Nephron progenitor cell (in vitro differentiated cells): ENCODE data around the gene TAGLN2.

ENCODE experiments used
- DNase-seq: peaks from one replicate; pipeline ENCODE4 v3.0.0; 2021
- H3K27ac Mint-ChIP-seq: 2 replicates; pipeline ENCODE4 v1.8.0; 2021; ENCODE audit warnings: mild to moderate bottlenecking, moderate library complexity, mixed read lengths
- H3K27me3 Mint-ChIP-seq: 2 replicates; pipeline ENCODE4 v1.8.0; 2021; ENCODE audit warnings: mild to moderate bottlenecking, low read depth, mixed read lengths; ENCODE audit not compliant: poor library complexity
- H3K36me3 Mint-ChIP-seq: 2 replicates; pipeline ENCODE4 v1.8.0; 2021; ENCODE audit warnings: low read depth, mixed read lengths
- H3K4me1 Mint-ChIP-seq: 2 replicates; pipeline ENCODE4 v1.8.0; 2021; ENCODE audit warnings: mixed read lengths
- H3K4me3 Mint-ChIP-seq: 2 replicates; pipeline ENCODE4 v1.8.0; 2021; ENCODE audit warnings: mild to moderate bottlenecking, moderate library complexity, mixed read lengths
- H3K9me3 Mint-ChIP-seq: 2 replicates; pipeline ENCODE4 v1.8.0; 2021; ENCODE audit warnings: mild to moderate bottlenecking, moderate library complexity, mixed read lengths
- TF ChIP-seq, protein P1 (sequence below): fragments of 200-600 bp; sonication (generic); IDR thresholded peaks from 2 replicates; pipeline ENCODE4 v1.5.0; 2021; ENCODE audit warnings: antibody characterized with exemption

TAGLN2 gene

GRCh38 chr1:159935719-159936272 lies 10.5 kb upstream of the TAGLN2 start:
- Mint-ChIP-seq H3K36me3 (peaks cover 46% of the 10 kb centered on the region), H3K27ac (no peak overlapping the region), H3K4me1 (peaks cover 35% of the 10 kb centered on the region), H3K27me3 (peaks cover 9% of the 10 kb centered on the region), H3K9me3 (no peaks in the 10 kb centered on the region), H3K4me3 (no peak overlapping the region)
- DNase-seq: no peak
- TF ChIP-seq, protein P1, sequence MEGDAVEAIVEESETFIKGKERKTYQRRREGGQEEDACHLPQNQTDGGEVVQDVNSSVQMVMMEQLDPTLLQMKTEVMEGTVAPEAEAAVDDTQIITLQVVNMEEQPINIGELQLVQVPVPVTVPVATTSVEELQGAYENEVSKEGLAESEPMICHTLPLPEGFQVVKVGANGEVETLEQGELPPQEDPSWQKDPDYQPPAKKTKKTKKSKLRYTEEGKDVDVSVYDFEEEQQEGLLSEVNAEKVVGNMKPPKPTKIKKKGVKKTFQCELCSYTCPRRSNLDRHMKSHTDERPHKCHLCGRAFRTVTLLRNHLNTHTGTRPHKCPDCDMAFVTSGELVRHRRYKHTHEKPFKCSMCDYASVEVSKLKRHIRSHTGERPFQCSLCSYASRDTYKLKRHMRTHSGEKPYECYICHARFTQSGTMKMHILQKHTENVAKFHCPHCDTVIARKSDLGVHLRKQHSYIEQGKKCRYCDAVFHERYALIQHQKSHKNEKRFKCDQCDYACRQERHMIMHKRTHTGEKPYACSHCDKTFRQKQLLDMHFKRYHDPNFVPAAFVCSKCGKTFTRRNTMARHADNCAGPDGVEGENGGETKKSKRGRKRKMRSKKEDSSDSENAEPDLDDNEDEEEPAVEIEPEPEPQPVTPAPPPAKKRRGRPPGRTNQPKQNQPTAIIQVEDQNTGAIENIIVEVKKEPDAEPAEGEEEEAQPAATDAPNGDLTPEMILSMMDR: no peak

DNA sequence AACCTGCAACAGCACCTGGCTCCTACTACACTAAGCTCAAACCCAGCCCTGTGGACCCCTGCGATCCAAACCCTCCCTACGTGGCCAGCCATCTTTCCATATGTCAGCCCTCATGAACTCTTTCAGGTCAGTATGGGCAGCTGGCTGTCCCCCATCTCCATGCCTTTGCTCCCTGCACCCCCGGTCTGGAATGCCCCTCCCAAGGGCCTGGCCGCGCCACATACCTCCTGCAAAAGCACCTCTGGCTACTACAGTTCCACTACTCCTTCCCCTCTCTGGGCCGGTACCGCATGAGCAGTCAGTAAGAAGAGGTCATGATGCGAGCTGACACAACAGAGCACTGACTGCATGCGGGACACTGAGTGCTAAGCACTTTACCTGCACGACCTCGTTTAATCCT lies 10.0 kb upstream of the TAGLN2 start:
- Mint-ChIP-seq H3K36me3 (peaks cover 48% of the 10 kb centered on the region), H3K9me3 (no peaks in the 10 kb centered on the region), H3K4me3 (no peak overlapping the region), H3K27me3 (peaks cover 10% of the 10 kb centered on the region), H3K4me1 (peaks cover 30% of the 10 kb centered on the region), H3K27ac (no peak overlapping the region)
- TF ChIP-seq, protein P1: no peak
- DNase-seq: no peak

DNA sequence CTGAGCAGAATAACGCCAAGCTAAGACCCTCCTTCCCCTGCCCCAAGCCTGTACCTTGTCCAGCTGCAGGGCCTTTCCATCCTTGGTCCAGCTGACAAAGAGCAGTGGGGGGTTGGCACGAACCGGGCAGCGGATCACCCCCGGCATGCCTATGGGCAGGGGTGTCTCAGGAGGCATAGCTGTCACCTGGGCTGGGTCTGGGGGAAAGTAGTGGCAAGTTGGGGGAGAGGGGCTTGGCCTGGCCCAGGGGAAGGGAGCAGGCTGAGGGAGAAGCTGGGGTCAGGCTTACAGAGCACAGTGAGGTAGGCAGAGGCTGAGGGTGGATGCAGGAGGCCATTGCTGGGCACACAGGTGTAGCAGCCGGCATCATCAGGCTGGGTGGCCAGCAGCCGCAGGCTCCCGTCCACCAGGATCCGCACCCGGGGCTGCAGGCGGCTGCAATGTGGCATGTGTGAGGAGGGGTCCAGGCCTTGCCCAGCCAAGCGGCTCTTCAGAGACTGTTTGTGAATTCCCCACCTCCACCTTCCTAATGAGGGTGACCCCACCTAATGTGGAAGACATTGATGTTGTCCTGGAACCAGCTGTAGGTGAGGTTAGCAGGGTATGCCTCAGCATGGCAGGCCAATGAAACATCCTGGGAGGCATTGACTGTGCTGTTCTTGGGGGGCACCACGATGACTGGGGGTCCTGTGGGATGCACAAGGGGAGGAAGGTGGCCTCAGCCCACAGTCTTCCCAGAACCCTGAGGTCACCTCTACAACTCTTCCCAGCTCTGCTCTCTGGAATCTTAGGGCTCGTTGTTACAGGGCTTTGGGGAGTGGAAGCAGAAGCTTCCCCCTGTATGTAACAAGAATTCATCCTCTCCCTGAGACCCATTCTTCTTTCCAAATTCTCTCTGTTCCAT lies 9.1 kb upstream of the TAGLN2 start:
- H3K36me3 Mint-ChIP-seq: peaks cover 42% of the 10 kb centered on the region
- TF ChIP-seq, protein P1: no peak
- H3K9me3 Mint-ChIP-seq: no peaks in the 10 kb centered on the region
- no peak overlapping the region for H3K4me3 Mint-ChIP-seq
- no peak for DNase-seq
- peaks cover 28% of the 10 kb centered on the region for H3K4me1 Mint-ChIP-seq
- peaks cover 10% of the 10 kb centered on the region for H3K27me3 Mint-ChIP-seq
- H3K27ac Mint-ChIP-seq: no peak overlapping the region

GRCh38 chr1:159933347-159933746 lies 8.0 kb upstream of the TAGLN2 start:
- peaks cover 21% of the 10 kb centered on the region for H3K4me1 Mint-ChIP-seq
- H3K4me3 Mint-ChIP-seq: no peak overlapping the region
- TF ChIP-seq, protein P1: no peak
- H3K9me3 Mint-ChIP-seq: no peaks in the 10 kb centered on the region
- DNase-seq: no peak
- H3K27me3 Mint-ChIP-seq: peaks cover 10% of the 10 kb centered on the region
- peak overlapping the region; percentile 7 for H3K27ac Mint-ChIP-seq
- H3K36me3 Mint-ChIP-seq: peaks cover 49% of the 10 kb centered on the region

DNA sequence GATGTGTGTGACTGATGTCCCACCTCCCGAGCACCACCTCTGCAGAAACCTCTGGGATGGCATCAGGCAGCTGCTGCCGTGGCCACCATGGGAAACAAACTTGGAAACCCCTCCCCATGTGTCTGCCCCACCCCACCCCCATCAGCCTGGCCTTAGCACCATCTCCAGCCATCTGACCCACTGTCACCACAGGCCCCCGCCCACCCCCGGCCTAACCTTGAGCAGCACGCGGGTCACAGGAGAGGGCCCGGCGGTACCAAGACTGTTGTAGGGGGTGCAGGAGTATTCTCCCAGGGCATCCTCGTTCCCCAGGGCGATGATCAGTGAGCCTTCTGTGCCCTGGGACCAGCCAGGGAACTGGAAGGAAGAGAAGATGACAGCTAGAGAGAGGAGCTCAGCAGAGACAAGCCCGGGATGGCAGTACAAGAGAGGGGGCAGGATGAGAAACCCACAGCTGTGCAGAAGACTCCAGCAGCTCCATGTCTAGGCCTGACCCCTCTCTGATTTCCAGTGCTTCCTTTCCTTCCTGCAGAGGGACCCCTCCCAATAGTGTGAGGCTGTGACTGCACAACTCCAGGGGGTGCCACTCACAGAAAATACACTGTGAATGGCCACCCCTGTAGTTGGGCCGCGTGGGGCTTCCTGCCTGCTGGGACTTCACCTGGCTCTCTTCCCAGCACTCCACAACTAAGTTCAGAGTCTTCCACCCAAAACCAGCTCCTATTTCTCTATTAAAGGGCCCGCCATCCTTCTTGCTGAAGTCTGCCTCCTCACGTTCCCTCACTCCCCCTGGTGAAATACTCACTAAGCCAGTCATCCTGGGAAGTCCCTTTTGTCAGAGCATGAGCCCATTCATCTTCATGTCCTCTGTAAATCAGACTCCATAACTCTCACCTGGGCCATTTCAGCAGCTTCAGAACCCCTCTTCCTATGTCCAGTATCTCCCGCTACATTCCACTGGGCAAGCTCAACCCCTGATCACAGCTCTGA lies 7.3 kb upstream of the TAGLN2 start:
- Mint-ChIP-seq H3K4me3 (no peak overlapping the region), H3K27me3 (peaks cover 10% of the 10 kb centered on the region), H3K27ac (no peak overlapping the region), H3K9me3 (no peaks in the 10 kb centered on the region), H3K4me1 (peaks cover 13% of the 10 kb centered on the region), H3K36me3 (peaks cover 54% of the 10 kb centered on the region)
- DNase-seq: no peak
- TF ChIP-seq, protein P1: no peak
